Measurements from ENCODE around the gene SLC7A8.
A peak's percentile ranks its signal among the peaks of the same experiment; 100 is the strongest.

SLC7A8 gene

DNA sequence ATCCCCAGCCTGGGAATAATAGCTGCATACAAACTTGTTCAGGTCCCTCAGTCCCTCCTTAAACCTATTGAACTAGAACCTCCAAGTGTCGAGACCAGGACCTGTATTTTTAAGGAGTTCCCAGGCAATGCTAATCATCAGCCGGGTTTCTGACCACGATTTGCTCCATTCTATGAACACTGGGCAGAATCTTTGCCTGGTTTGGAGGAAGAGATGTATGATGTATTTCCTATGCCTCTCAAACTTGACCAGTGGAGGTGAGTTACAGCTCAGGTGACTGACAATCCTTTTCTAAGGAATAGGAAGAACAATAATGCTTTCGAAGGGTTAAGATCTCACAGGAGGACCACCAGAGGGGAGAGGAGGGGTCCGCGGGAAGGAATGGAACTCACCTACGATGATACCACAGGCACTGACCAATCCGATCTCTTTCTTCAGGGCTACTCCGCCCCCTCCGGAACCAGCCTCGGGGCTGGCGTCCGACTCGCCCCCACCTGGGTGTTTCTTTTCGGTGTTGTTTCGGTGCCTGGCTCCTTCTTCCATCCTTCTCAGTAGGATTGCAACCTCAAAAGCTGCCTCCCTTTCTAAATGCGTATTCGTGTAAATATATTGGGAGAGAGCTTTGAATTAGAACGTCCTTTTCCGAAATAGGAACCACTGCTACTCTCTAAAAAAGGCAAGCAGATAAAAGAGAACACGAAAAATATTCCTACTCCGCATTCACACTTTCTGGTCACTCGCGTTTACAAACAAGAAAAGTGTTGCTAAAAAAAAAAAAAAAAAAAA, 895 bp downstream of the SLC7A8 start:
- DNase-seq (ENCODE audit: low read depth in 2 of 2), result peak in 1 of 2 experiments; percentile 34

GRCh38 chr14:23181946-23182345, 1.5 kb downstream of the SLC7A8 start:
- DNase-seq (ENCODE audit: low read depth in 2 of 2), result no peak

DNA sequence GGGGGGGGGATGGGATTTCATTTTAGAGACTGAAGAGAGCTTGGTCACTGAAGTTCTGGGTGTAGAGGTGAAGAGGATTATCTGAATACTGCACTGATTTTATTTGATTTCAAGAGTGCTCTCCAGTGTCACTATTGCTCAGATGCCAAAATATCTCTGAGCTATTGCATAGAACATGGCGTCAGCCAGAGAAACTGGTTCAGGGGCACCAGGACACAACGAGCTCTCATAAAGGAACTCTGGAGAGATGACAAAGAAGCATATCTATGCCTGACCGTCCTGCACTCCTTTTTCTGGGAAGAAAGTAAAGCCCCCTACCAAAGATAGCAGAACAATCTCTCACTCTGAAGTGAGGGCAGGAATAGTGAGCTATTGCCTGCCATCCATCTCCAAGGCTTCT, 2.0 kb downstream of the SLC7A8 start:
- no peak for DNase-seq (ENCODE audit: low read depth in 2 of 2)

DNA sequence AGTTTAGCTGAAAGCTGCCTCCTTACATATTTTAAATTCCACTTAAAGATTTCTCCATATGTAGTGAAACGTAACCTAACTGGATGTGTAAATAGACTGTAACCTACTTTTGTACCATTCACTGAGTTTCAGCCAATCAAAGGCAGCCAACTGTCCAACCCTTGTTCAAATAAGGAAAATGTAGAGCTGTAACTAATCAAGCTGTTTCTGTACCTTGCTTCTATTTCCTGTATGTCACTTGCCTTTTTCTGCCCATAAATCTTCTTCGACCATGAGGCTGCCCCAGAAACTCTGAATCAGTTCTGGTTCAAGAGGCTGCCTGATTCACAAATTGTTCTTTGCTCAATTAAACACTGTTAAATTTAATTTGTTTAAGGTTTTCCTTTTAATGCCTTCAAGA, 6.3 kb downstream of the SLC7A8 start:
- DNase-seq (ENCODE audit: low read depth in 2 of 2), result no peak

DNA sequence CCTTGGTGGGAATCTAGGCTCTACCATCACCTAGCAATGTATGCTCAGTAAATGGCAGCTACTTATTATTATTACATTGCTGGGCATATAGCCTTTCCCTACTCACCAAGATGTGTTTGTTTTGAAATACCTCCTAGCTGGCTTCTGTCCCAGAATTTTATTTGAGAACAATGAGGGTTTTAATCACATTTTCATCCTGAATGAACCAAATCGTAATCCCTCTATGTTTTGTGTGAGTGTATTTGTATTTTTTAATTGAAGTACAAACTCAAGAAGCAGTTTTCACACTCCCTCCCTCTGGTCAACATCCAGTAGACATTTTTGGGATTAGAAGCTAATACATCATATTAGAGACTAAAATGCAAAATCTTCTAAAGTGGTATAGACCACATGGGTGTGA, 7.6 kb downstream of the SLC7A8 start:
- no peak for DNase-seq (ENCODE audit: low read depth in 2 of 2)

DNA sequence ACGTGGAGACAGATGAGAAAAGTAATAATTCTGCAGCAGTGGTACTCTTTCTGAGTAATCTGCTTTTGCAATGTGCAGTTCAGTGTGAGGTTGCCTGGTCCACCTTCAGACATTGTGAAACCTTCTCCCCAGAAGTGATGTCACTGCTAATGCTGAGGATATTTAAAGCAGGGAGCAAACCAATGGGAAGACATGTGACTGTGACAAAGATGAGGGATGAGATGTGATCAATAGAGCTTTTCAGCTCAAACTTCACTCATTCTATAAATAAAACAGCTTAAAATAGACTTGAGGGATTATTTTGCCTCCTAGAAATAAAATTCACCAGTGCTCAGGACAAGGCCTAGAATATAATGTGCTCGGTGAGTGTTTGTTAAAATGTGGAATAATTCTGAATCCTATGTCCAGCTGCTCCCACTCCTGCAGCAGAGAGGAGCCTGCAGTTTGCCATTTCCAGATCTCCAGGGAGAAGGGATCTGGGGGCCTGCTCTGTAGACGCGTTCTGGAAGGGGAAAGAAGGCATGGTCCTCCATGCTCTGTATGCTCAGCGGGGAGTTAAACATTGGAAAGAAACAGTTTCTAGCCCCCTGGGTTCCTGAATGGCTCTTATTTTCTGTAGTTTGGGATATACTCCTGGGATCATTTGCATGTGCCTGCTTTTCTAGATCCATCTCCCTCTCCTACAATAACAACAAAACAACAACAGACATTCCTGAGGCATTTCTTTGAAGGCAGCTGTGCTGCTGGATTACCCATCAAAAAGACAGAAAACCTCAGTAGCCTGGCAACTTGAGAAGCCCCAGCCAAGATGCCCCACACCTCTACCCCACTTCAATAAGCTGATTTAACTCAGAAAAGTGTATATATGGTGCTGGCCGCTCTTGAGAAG, 8.9 kb downstream of the SLC7A8 start:
- DNase-seq (ENCODE audit: low read depth in 2 of 2), result no peak

DNA sequence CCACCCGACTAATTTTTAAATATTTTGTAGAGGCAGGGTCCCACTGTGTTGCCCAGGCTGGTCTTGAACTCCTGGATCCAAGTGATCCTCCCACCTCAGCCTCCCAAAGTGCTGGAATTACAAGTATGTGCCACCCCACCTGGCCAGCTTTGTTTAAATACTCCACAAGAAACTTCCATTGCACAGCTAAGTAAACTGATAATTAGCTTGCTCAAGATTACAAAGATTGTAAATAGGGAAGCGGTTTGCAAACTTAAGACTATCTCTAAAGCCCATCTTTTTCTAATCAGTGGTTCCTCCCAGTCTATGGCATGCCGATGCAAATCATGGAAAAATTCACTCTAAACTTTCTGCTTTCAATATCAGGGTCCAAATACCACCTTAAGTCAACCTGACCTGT, 9.7 kb downstream of the SLC7A8 start:
- no peak for DNase-seq (ENCODE audit: low read depth in 2 of 2)

- no peak for DNase-seq (ENCODE audit: low read depth in 2 of 2)
These were observed 10.4 kb downstream of the SLC7A8 start for GRCh38 chr14:23173031-23173430.

DNA sequence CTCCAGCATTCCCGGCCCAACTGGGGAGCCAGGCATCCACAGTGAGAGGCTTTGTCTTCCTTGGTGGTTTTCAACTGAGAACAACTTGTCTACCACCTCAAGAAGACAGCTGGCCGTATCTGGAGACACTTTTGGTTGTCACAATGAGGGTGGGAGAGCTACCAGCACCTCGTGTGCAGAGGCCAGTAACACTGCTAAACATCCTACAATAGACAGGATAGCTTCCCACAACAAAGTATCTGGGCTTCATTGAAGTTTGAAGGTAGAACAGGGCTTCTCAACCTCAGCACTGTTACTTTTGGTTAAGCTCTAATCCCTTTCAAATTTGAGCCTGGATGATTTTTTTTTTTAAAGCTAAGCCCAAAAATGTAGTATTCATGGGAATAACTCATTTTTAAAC, 10.9 kb downstream of the SLC7A8 start:
- DNase-seq (ENCODE audit: low read depth in 2 of 2), result no peak

DNA sequence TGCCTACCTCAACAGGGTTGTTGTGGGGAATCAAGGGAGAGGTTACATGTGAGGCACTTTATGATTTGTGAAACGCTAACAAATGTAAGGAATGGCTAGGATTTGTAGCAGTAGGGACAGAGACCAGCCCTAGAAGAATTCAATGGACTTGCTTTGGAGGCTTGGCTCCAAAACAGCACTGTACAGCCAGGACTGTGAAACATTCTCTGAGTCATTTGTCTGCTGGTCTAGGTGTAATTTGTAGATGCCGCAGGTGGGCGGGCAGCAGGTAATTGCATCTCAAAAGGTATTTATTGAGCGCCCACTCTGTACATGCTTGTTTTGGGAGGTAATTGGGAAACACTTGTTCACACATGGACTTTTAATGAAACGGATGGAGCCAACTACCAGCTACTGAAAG, 11.4 kb downstream of the SLC7A8 start:
- no peak for DNase-seq (ENCODE audit: low read depth in 2 of 2)

- no peak for DNase-seq (ENCODE audit: low read depth in 2 of 2)
These were observed 12.1 kb downstream of the SLC7A8 start for GRCh38 chr14:23171222-23171975.

DNA sequence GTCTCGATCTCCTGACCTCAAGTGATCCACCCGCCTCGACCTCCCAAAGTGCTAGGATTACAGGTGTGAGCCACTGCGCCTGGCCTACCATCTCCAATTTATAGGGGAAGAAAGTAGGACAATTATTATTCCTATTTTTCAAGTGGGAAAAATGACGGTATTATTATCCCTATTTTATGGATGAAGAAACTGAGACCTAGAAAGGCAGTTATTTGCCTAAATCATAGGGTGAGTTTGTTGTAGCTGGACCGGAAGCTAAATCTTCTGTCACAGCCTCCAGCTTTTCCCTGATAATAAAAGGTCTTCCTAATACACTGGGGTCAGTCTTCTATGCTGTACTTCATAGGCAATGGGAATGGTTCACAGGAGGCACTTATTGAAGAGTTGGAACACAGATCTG, 13.8 kb downstream of the SLC7A8 start:
- no peak for DNase-seq (ENCODE audit: low read depth in 2 of 2)

GRCh38 chr14:23168246-23168645, 15.2 kb downstream of the SLC7A8 start:
- no peak for DNase-seq (ENCODE audit: low read depth in 2 of 2)

- DNase-seq (ENCODE audit: low read depth in 2 of 2), result no peak
These were observed 16.2 kb downstream of the SLC7A8 start for GRCh38 chr14:23167116-23167847.

GRCh38 chr14:23164949-23165348, 18.5 kb downstream of the SLC7A8 start:
- no peak for DNase-seq (ENCODE audit: low read depth in 2 of 2)

GRCh38 chr14:23164250-23164649, 19.2 kb downstream of the SLC7A8 start:
- DNase-seq (ENCODE audit: low read depth in 2 of 2), result no peak

- DNase-seq (ENCODE audit: low read depth in 2 of 2), result no peak
These were observed 19.6 kb downstream of the SLC7A8 start for GRCh38 chr14:23163830-23164229.

GRCh38 chr14:23162800-23163199, 20.7 kb downstream of the SLC7A8 start:
- no peak for DNase-seq (ENCODE audit: low read depth in 2 of 2)

GRCh38 chr14:23162005-23162404, 21.5 kb downstream of the SLC7A8 start:
- DNase-seq (ENCODE audit: low read depth in 2 of 2), result no peak

GRCh38 chr14:23160924-23161522, 22.4 kb downstream of the SLC7A8 start:
- DNase-seq (ENCODE audit: low read depth in 2 of 2), result no peak

- DNase-seq (ENCODE audit: low read depth in 2 of 2), result no peak
These were observed 23.9 kb downstream of the SLC7A8 start for GRCh38 chr14:23159532-23159931.
